ENCODE results near the gene AP2A2. TPM values are rescaled to one million over a fixed set of nuclear protein-coding genes. Genes with fewer than 3 reads are reported as not detected.

AP2A2 gene
- total RNA-seq, 2 experiments from 2014 or later = 36.3 to 52.2 TPM

GRCh38 chr11:1028616-1029015 is 102.9 kb downstream of the AP2A2 start:
- no peak overlapping the region for H3K4me3 Mint-ChIP-seq
- ATAC-seq (no peak), DNase-seq (no peak)
- H3K9me3 Mint-ChIP-seq (ENCODE audit: low read depth) = peaks cover 5% of the 10 kb centered on the region
- no peak overlapping the region for H3K27ac Mint-ChIP-seq
- CTCF ChIA-PET = no interaction called here
- H3K4me1 Mint-ChIP-seq = no peaks in the 10 kb centered on the region
- no peaks in the 10 kb centered on the region for H3K27me3 Mint-ChIP-seq
- no peaks in the 10 kb centered on the region for H3K36me3 Mint-ChIP-seq

GRCh38 chr11:1029051-1029450 is 103.4 kb downstream of the AP2A2 start:
- Mint-ChIP-seq H3K9me3 (ENCODE audit: low read depth) (peaks cover 5% of the 10 kb centered on the region), H3K27ac (no peak overlapping the region), H3K4me1 (no peaks in the 10 kb centered on the region), H3K4me3 (no peak overlapping the region), H3K36me3 (no peaks in the 10 kb centered on the region), H3K27me3 (no peaks in the 10 kb centered on the region)
- no peak for DNase-seq
- CTCF ChIA-PET = no interaction called here
- ATAC-seq = no peak

GRCh38 chr11:1029654-1030053 is 104.0 kb downstream of the AP2A2 start:
- H3K4me3 Mint-ChIP-seq = no peak overlapping the region
- H3K27ac Mint-ChIP-seq = no peak overlapping the region
- CTCF ChIA-PET = no interaction called here
- H3K4me1 Mint-ChIP-seq = no peaks in the 10 kb centered on the region
- no peak for DNase-seq
- H3K27me3 Mint-ChIP-seq = no peaks in the 10 kb centered on the region
- peaks cover 5% of the 10 kb centered on the region for H3K9me3 Mint-ChIP-seq (ENCODE audit: low read depth)
- no peaks in the 10 kb centered on the region for H3K36me3 Mint-ChIP-seq
- ATAC-seq = no peak

- DNase-seq = no peak
- Mint-ChIP-seq H3K27ac (no peak overlapping the region), H3K4me1 (no peaks in the 10 kb centered on the region), H3K4me3 (no peak overlapping the region), H3K27me3 (no peaks in the 10 kb centered on the region), H3K9me3 (ENCODE audit: low read depth) (peaks cover 5% of the 10 kb centered on the region), H3K36me3 (no peaks in the 10 kb centered on the region)
- ATAC-seq = no peak
- CTCF ChIA-PET = no interaction called here
Observed at GRCh38 chr11:1030086-1030485, 104.4 kb downstream of the AP2A2 start.

- Mint-ChIP-seq H3K36me3 (no peaks in the 10 kb centered on the region), H3K4me1 (no peaks in the 10 kb centered on the region), H3K27ac (no peak overlapping the region), H3K9me3 (ENCODE audit: low read depth) (peaks cover 5% of the 10 kb centered on the region), H3K27me3 (no peaks in the 10 kb centered on the region), H3K4me3 (no peak overlapping the region)
- CTCF ChIA-PET = no interaction called here
- ATAC-seq (no peak), DNase-seq (no peak)
Observed at GRCh38 chr11:1030556-1030955, 104.9 kb downstream of the AP2A2 start.

- no peaks in the 10 kb centered on the region for H3K27me3 Mint-ChIP-seq
- H3K9me3 Mint-ChIP-seq (ENCODE audit: low read depth) = peaks cover 5% of the 10 kb centered on the region
- H3K4me3 Mint-ChIP-seq = no peak overlapping the region
- H3K4me1 Mint-ChIP-seq = no peaks in the 10 kb centered on the region
- CTCF ChIA-PET = no interaction called here
- DNase-seq (no peak), ATAC-seq (no peak)
- no peaks in the 10 kb centered on the region for H3K36me3 Mint-ChIP-seq
- H3K27ac Mint-ChIP-seq = no peak overlapping the region
Observed at GRCh38 chr11:1031121-1031899, 105.6 kb downstream of the AP2A2 start.

GRCh38 chr11:1032310-1032891 is 106.7 kb downstream of the AP2A2 start:
- no peak for DNase-seq
- Mint-ChIP-seq H3K36me3 (no peaks in the 10 kb centered on the region), H3K4me1 (no peaks in the 10 kb centered on the region), H3K27ac (no peak overlapping the region), H3K4me3 (no peak overlapping the region), H3K27me3 (no peaks in the 10 kb centered on the region), H3K9me3 (ENCODE audit: low read depth) (peaks cover 5% of the 10 kb centered on the region)
- ATAC-seq = no peak
- CTCF ChIA-PET = no interaction called here

- no peaks in the 10 kb centered on the region for H3K27me3 Mint-ChIP-seq
- H3K27ac Mint-ChIP-seq = no peak overlapping the region
- no peaks in the 10 kb centered on the region for H3K36me3 Mint-ChIP-seq
- H3K4me3 Mint-ChIP-seq = no peak overlapping the region
- H3K4me1 Mint-ChIP-seq = no peaks in the 10 kb centered on the region
- CTCF ChIA-PET = no interaction called here
- no peak for DNase-seq
- H3K9me3 Mint-ChIP-seq (ENCODE audit: low read depth) = peaks cover 5% of the 10 kb centered on the region
- no peak for ATAC-seq
Observed at GRCh38 chr11:1033016-1033798, 107.5 kb downstream of the AP2A2 start.

GRCh38 chr11:1034001-1034400 is 108.3 kb downstream of the AP2A2 start:
- H3K36me3 Mint-ChIP-seq = no peaks in the 10 kb centered on the region
- CTCF ChIA-PET = no interaction called here
- ATAC-seq = no peak

GRCh38 chr11:1034456-1035295 is 109.0 kb downstream of the AP2A2 start:
- no peaks in the 10 kb centered on the region for H3K36me3 Mint-ChIP-seq
- no peaks in the 10 kb centered on the region for H3K4me1 Mint-ChIP-seq
- ATAC-seq (no peak), DNase-seq (no peak)
- peaks cover 5% of the 10 kb centered on the region for H3K9me3 Mint-ChIP-seq (ENCODE audit: low read depth)
- no peak overlapping the region for H3K27ac Mint-ChIP-seq
- H3K4me3 Mint-ChIP-seq = no peak overlapping the region
- H3K27me3 Mint-ChIP-seq = no peaks in the 10 kb centered on the region
- CTCF ChIA-PET = no interaction called here

More at GRCh38 chr11:1034001-1034400, 108.3 kb downstream of the AP2A2 start:
- no peak for DNase-seq
- H3K4me3 Mint-ChIP-seq = no peak overlapping the region
- no peaks in the 10 kb centered on the region for H3K4me1 Mint-ChIP-seq
- no peaks in the 10 kb centered on the region for H3K27me3 Mint-ChIP-seq
- no peak overlapping the region for H3K27ac Mint-ChIP-seq
- H3K9me3 Mint-ChIP-seq (ENCODE audit: low read depth) = peaks cover 5% of the 10 kb centered on the region

GRCh38 chr11:1035577-1036283 is 110.1 kb downstream of the AP2A2 start:
- no peak for DNase-seq
- no peak for ATAC-seq
- CTCF ChIA-PET = no interaction called here
- no peak overlapping the region for H3K27ac Mint-ChIP-seq
- no peaks in the 10 kb centered on the region for H3K4me1 Mint-ChIP-seq
- H3K9me3 Mint-ChIP-seq (ENCODE audit: low read depth) = peaks cover 5% of the 10 kb centered on the region
- H3K4me3 Mint-ChIP-seq = no peak overlapping the region
- H3K36me3 Mint-ChIP-seq = no peaks in the 10 kb centered on the region
- H3K27me3 Mint-ChIP-seq = no peaks in the 10 kb centered on the region

GRCh38 chr11:1036303-1036923 is 110.7 kb downstream of the AP2A2 start, which contains the start of gene MUC6:
Gene MUC6 (minus strand): TSS chr11:1036718. CDS start chr11:1036655, 63 bp downstream.
- H3K9me3 Mint-ChIP-seq (ENCODE audit: low read depth) = peaks cover 5% of the 10 kb centered on the region
- no peaks in the 10 kb centered on the region for H3K36me3 Mint-ChIP-seq
- no peak for DNase-seq
- H3K27me3 Mint-ChIP-seq = no peaks in the 10 kb centered on the region
- no peaks in the 10 kb centered on the region for H3K4me1 Mint-ChIP-seq
- H3K4me3 Mint-ChIP-seq = no peak within 1 kb of the TSS
- H3K27ac Mint-ChIP-seq = no peak within 1 kb of the TSS
- no peak for ATAC-seq
- CTCF ChIA-PET = no interaction called here

Measured in activated CD8-positive, alpha-beta memory T cell treated with anti-CD3 and anti-CD28 coated beads, Interleukin-2, amount 10 ng/mL, durations not matched to agents 7 days and 5 days (primary cell).